HepG2 (cell line): ENCODE results near the gene CORO1C.

Source experiments
- MXD4 ChIP-seq: IDR thresholded peaks from 2 replicates; pipeline ENCODE4 v1.6.1; 2016; ENCODE audit warnings: mild to moderate bottlenecking, missing biosample characterization, missing genetic modification reagents
- NFATC3 ChIP-seq: sonication (generic); formaldehyde crosslinking; IDR thresholded peaks from 2 replicates; pipeline ENCODE4 v1.5.1; 2020; ENCODE audit warnings: mild to moderate bottlenecking, missing genetic modification reagents
- NFYB ChIP-seq: sonication (generic); formaldehyde crosslinking; IDR thresholded peaks from 2 replicates; pipeline ENCODE4 v1.4.0; 2020; ENCODE audit warnings: missing genetic modification reagents
- POLR2AphosphoS5 ChIP-seq: IDR thresholded peaks from 2 replicates; pipeline ENCODE4 v1.6.1; 2012; ENCODE audit warnings: low read depth, low read length
- RARA ChIP-seq: IDR thresholded peaks from 2 replicates; pipeline ENCODE4 v1.6.1; 2016; ENCODE audit warnings: missing genetic modification reagents, missing compliant biosample characterization
- ZBTB3 ChIP-seq: sonication (generic); formaldehyde crosslinking; IDR thresholded peaks from 2 replicates; pipeline ENCODE4 v1.4.0; 2020; ENCODE audit warnings: low read depth, mild to moderate bottlenecking, moderate library complexity, missing genetic modification reagents, borderline replicate concordance
- ZNF232 ChIP-seq: sonication (generic); formaldehyde crosslinking; IDR thresholded peaks from 2 replicates; pipeline ENCODE4 v1.4.0; 2020; ENCODE audit warnings: missing genetic modification reagents, borderline replicate concordance
- ZNF274 ChIP-seq: sonication (generic); formaldehyde crosslinking; IDR thresholded peaks from 2 replicates; pipeline ENCODE4 v1.5.1; 2020; ENCODE audit warnings: mild to moderate bottlenecking, missing genetic modification reagents
- ZNF772 ChIP-seq: sonication (generic); formaldehyde crosslinking; IDR thresholded peaks from 2 replicates; pipeline ENCODE4 v1.5.0; 2020; ENCODE audit warnings: mild to moderate bottlenecking, missing genetic modification reagents
- TF ChIP-seq, protein P1 (sequence below), 2 experiments: IDR thresholded peaks; 2 replicates each; pipeline ENCODE4 v1.6.1; 2011 to 2012; ENCODE audit warnings: low read length in 2 of 2, borderline replicate concordance in 1 of 2, low read depth in 1 of 2, mild to moderate bottlenecking in 1 of 2, moderate library complexity in 1 of 2
- TF ChIP-seq, protein P2 (sequence below): sonication (generic); formaldehyde crosslinking; IDR thresholded peaks from 2 replicates; pipeline ENCODE4 v1.5.0; 2020; ENCODE audit warnings: mild to moderate bottlenecking, missing genetic modification reagents, moderate library complexity

DNA sequence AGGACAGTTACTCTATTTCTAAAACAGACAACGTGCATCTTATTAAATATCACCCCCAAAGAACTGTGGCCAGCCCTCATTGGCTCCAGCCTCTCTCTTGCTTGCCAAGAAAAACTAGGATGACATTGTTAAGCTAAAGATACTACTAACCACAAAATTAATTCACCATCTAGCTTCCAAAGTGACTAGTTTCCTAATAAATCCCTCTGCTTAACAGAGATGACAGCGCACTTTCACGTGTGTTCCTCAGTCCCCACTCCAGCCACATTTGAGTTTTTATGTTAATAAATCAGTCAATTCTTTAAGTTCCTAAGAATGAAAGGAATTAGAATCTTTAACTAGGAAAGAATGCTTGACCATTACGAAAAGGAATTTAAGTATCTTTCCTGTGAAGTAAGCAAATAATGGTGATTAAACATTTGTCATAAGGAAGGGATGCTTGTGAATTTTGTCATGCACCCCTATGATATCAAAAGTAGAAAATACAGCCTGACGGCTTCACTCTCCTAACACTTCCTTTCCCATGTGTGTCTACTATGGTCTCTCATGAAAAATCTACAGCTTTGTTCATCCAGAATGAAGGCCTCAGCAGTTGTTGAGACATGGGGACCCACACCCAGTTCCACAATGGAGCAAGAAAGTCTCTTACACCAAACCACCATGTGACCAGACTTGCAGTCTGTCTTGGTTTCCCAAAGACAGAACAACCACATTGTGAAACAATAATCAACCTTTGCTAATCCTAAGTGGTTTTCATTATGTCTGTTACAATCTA lies 8.1 kb downstream of the CORO1C start:
- TF ChIP-seq, protein P1, sequence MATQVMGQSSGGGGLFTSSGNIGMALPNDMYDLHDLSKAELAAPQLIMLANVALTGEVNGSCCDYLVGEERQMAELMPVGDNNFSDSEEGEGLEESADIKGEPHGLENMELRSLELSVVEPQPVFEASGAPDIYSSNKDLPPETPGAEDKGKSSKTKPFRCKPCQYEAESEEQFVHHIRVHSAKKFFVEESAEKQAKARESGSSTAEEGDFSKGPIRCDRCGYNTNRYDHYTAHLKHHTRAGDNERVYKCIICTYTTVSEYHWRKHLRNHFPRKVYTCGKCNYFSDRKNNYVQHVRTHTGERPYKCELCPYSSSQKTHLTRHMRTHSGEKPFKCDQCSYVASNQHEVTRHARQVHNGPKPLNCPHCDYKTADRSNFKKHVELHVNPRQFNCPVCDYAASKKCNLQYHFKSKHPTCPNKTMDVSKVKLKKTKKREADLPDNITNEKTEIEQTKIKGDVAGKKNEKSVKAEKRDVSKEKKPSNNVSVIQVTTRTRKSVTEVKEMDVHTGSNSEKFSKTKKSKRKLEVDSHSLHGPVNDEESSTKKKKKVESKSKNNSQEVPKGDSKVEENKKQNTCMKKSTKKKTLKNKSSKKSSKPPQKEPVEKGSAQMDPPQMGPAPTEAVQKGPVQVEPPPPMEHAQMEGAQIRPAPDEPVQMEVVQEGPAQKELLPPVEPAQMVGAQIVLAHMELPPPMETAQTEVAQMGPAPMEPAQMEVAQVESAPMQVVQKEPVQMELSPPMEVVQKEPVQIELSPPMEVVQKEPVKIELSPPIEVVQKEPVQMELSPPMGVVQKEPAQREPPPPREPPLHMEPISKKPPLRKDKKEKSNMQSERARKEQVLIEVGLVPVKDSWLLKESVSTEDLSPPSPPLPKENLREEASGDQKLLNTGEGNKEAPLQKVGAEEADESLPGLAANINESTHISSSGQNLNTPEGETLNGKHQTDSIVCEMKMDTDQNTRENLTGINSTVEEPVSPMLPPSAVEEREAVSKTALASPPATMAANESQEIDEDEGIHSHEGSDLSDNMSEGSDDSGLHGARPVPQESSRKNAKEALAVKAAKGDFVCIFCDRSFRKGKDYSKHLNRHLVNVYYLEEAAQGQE (IDR thresholded peaks at IDR 0.05; ENCODE audit: borderline replicate concordance in 1 of 2, low read depth in 1 of 2, low read length in 2 of 2) = no peak
- TF ChIP-seq ZBTB3 (CRISPR knock-in tag) (no peak), ZNF772 (CRISPR knock-in tag) (no peak), POLR2AphosphoS5 (no peak), MXD4 (CRISPR knock-in tag) (no peak), NFYB (CRISPR knock-in tag) (no peak), ZNF274 (CRISPR knock-in tag) (no peak), ZNF232 (CRISPR knock-in tag) (no peak), NFATC3 (no peak), RARA (no peak)
- TF ChIP-seq, protein P2, sequence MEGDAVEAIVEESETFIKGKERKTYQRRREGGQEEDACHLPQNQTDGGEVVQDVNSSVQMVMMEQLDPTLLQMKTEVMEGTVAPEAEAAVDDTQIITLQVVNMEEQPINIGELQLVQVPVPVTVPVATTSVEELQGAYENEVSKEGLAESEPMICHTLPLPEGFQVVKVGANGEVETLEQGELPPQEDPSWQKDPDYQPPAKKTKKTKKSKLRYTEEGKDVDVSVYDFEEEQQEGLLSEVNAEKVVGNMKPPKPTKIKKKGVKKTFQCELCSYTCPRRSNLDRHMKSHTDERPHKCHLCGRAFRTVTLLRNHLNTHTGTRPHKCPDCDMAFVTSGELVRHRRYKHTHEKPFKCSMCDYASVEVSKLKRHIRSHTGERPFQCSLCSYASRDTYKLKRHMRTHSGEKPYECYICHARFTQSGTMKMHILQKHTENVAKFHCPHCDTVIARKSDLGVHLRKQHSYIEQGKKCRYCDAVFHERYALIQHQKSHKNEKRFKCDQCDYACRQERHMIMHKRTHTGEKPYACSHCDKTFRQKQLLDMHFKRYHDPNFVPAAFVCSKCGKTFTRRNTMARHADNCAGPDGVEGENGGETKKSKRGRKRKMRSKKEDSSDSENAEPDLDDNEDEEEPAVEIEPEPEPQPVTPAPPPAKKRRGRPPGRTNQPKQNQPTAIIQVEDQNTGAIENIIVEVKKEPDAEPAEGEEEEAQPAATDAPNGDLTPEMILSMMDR (CRISPR knock-in tag) = no peak
